ENCODE measurements around the gene SOCS3. TPM values are rescaled to one million over a fixed set of nuclear protein-coding genes. Genes with fewer than 3 reads are reported as not detected.

The SOCS3 gene
- polyA plus RNA-seq, 1 experiment = 15.3 TPM

- no peak overlapping the region for H3K4me3 ChIP-seq (ENCODE audit: low read depth, low read length)
- ChIA-PET POLR2A (interaction anchor here (0.7 to 1.5 kb wide), 5 partner anchors 14 to 31 kb away, joined by 3 to 5 read pairs (median 4); partner anchors contain the start of gene SOCS3), CTCF (interaction anchor here (0.8 to 1.0 kb wide), 2 partner anchors 12 to 40 kb away, joined by 4 to 5 read pairs; no protein-coding TSS in a partner anchor)
- no peaks in the 10 kb centered on the region for H3K27me3 ChIP-seq (ENCODE audit: control insufficient read depth, insufficient read depth, low read length)
- no peaks in the 10 kb centered on the region for H3K9me3 ChIP-seq (ENCODE audit: control insufficient read depth, insufficient read depth, low read length)
- DNase-seq (ENCODE audit: low read depth, low spot score) = no peak
- peak overlapping the region; percentile 89 for H3K27ac ChIP-seq (ENCODE audit: low read depth, low read length)
- TF ChIP-seq CTCF (IDR thresholded peaks at IDR 0.05; ENCODE audit: low read depth, low read length) = no peak
These were observed 30.4 kb downstream of the SOCS3 start for GRCh38 chr17:78329263-78330059.

GRCh38 chr17:78327880-78328279 lies 32.0 kb downstream of the SOCS3 start:
- no peaks in the 10 kb centered on the region for H3K27me3 ChIP-seq (ENCODE audit: control insufficient read depth, insufficient read depth, low read length)
- POLR2A ChIA-PET = interaction anchor here (0.7 kb wide), 1 partner anchor 9 kb away, joined by 5 read pairs; no protein-coding TSS in a partner anchor
- no peaks in the 10 kb centered on the region for H3K9me3 ChIP-seq (ENCODE audit: control insufficient read depth, insufficient read depth, low read length)
- H3K4me3 ChIP-seq (ENCODE audit: low read depth, low read length) = no peak overlapping the region
- no peak overlapping the region for H3K27ac ChIP-seq (ENCODE audit: low read depth, low read length)
- CTCF ChIA-PET = no interaction called here
- DNase-seq (ENCODE audit: low read depth, low spot score) = no peak
- no peak for TF ChIP-seq CTCF (IDR thresholded peaks at IDR 0.05; ENCODE audit: low read depth, low read length)

GRCh38 chr17:78325076-78325687 lies 34.7 kb downstream of the SOCS3 start:
- peak overlapping the region; percentile 83 for H3K27ac ChIP-seq (ENCODE audit: low read depth, low read length)
- CTCF ChIA-PET = interaction anchor here (0.8 to 1.7 kb wide), 2 partner anchors 36 to 139 kb away, joined by 3 to 4 read pairs; partner anchors contain the start of gene TK1
- H3K27me3 ChIP-seq (ENCODE audit: control insufficient read depth, insufficient read depth, low read length) = no peaks in the 10 kb centered on the region
- no peak for DNase-seq (ENCODE audit: low read depth, low spot score)
- H3K9me3 ChIP-seq (ENCODE audit: control insufficient read depth, insufficient read depth, low read length) = no peaks in the 10 kb centered on the region
- POLR2A ChIA-PET = interaction anchor here (1.1 to 1.5 kb wide), 4 partner anchors 9 to 51 kb away, joined by 3 to 8 read pairs (median 5); no protein-coding TSS in a partner anchor
- no peak for TF ChIP-seq CTCF (IDR thresholded peaks at IDR 0.05; ENCODE audit: low read depth, low read length)
- H3K4me3 ChIP-seq (ENCODE audit: low read depth, low read length) = no peak overlapping the region

DNA sequence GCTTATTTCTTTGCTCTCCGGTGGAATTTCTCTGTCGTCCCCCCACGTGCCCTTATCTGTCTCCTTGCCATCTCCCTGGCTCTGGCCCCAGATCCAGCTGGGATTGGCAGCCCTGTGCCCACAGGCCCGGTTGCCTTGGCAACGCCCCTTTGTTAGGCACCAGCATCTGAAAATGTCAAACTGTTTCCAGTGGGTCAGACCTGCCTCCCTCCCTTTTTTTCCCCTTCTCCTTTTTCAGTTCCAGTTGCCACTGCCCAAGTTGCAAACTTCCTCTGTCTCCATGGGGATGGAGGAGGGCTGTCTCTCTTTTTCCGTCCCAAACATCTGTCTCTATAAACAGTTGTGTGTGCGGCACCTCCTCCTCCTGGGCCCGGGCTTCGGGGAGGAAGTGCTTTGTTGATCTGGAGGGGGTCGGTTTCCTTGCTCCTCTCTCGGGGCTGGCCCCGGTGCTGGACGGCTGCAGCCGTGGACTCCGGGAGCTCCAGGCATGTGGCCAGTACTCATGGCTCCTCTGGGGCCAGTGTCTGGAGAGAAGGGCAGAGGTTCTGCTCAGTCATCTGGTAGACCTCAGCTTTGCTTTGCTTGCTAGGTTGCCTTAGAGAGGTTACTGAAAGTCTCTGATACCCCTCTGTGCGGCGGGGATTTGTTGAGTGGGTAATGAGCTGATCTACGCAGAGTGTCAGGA lies 35.3 kb downstream of the SOCS3 start:
- Histone ChIP-seq H3K9me3 (ENCODE audit: control insufficient read depth, insufficient read depth, low read length) (no peaks in the 10 kb centered on the region), H3K27me3 (ENCODE audit: control insufficient read depth, insufficient read depth, low read length) (no peaks in the 10 kb centered on the region), H3K4me3 (ENCODE audit: low read depth, low read length) (peak overlapping the region; percentile 20; the same call in 1 of the 2 replicates), H3K27ac (ENCODE audit: low read depth, low read length) (peak overlapping the region; percentile 83)
- CTCF ChIA-PET = interaction anchor here (0.5 to 1.7 kb wide), 3 partner anchors 35 to 138 kb away, joined by 3 to 4 read pairs (median 3); partner anchors contain the start of gene TK1
- TF ChIP-seq CTCF (IDR thresholded peaks at IDR 0.05; ENCODE audit: low read depth, low read length) = no peak
- peak; percentile 69 for DNase-seq (ENCODE audit: low read depth, low spot score)
- POLR2A ChIA-PET = interaction anchor here (1.1 to 1.5 kb wide), 4 partner anchors 8 to 52 kb away, joined by 3 to 8 read pairs (median 5); no protein-coding TSS in a partner anchor
